HG03280 (cell line): Measurements from ENCODE around the gene GLDN.

Experiments used
- ATAC-seq: cut with Tn5 transposase; IDR thresholded peaks from one replicate; pipeline ENCODE4 v1.9.1; 2021; ENCODE audit warnings: mild to moderate bottlenecking, moderate library complexity; ENCODE audit not compliant: unreplicated experiment

Gene GLDN

DNA sequence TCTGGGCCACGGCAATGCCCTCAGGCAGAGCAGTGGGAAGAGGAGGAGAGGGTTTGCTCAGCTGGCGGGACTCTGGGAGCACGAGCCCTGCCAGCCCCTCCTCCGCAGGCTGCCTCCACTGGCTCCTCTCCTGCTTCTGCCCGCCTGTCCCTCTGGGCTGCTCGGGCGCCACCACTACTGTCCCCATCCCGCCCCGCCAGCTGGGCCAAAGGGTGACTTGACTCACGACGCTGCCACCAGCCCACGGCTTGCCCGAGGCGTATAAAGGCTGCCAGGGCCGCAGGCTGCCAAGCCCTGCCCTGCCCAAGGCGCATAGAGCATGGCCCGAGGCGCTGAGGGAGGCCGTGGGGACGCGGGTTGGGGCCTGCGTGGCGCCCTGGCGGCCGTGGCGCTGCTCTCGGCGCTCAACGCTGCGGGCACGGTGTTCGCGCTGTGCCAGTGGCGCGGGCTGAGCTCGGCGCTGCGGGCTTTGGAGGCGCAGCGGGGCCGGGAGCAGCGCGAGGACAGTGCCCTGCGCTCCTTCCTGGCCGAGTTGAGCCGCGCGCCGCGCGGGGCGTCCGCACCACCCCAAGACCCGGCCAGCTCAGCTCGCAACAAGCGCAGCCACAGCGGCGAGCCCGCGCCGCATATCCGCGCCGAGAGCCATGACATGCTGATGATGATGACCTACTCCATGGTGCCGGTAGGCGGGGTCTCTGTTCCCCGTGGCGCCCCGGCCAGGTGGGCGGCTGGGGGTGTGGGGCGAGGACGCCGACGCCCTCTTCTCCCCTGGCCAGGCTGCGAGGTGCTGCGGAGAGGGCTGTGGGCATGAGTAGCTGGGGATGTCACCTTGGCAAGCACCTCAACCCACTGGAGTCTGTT, at the start of gene GLDN:
Gene GLDN (plus strand): TSS at position 290 of the 861 bp plus-strand sequence. CDS start 30 bp downstream, at position 320.
- ATAC-seq: no peak

DNA sequence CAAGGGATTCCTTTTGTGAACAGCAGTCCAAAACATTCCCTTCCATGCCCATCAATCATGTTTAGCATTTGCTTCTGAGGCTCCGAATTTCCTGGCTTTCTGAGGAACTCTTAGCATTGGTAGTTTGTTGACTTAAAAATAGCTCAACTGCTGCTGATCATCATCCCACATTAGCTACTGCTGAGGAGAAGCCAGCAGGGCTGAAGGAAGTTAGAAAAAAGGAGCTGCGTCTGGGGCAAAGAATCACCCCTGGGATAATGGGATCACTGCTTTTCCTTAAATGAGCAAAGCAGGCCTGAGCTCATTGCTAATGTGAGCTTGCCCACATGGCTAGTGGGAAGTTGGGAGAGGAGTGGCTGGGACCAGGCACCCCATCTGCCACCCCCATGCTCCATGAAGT, 42.8 kb upstream of the GLDN start:
- ATAC-seq: no peak

DNA sequence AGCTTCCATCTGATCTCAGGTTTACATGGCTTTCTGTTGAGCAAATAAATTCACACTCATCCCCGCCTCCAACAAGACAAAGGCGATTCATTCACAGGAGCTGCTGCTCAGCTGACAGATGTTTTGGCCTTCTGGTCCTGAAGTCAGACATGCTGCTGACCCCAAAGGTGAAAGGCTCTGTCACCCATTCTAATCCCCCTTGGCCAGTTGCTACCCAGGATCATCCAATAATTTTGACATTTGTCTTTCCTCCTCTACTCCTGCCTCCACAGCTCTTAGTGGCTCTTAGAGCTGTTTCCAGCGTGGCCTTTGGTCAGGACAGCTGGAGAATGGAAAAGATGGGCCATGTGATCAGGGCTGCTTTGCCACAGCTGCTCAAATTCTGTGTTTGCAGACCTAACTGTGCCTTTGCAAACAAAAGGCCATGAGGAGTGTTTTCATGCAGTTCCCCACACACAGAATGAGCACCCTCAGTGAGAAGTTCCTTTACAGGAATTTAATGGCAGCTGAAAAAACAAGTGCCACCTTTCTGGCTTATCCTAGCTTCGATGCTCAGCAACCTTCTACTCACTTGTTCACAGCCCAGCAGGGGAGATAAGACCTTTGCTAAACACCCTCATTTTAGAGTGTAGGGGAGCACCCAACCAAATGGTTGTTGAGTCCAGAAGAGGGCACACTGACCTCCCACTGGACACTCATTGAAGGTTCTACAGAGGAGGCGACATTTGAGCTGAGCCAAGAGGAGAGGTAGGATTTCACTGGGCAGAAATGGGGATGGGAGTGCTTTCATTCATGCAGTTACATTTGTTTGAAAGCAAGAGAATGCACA, 42.1 kb upstream of the GLDN start:
- ATAC-seq: no peak

DNA sequence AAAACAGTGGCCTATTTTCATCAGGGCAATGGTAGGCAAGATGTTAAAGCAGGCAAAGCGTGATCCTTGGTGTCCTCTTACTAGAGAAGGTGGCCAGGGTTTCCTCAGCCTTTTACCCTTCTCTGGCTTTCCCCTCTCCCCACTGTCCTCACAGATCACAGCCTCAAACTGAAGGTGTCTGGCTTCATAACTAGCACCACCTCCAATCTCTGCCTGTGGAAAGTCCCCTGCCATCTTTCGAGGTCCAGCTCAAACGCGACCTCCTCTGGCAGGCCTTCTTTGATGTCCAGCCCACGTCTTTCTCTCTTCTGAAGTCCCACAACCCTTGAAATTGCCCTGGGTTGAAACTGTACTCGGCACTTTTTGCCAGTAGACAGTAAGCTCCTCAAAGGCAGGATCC, 39.0 kb upstream of the GLDN start:
- ATAC-seq: no peak

DNA sequence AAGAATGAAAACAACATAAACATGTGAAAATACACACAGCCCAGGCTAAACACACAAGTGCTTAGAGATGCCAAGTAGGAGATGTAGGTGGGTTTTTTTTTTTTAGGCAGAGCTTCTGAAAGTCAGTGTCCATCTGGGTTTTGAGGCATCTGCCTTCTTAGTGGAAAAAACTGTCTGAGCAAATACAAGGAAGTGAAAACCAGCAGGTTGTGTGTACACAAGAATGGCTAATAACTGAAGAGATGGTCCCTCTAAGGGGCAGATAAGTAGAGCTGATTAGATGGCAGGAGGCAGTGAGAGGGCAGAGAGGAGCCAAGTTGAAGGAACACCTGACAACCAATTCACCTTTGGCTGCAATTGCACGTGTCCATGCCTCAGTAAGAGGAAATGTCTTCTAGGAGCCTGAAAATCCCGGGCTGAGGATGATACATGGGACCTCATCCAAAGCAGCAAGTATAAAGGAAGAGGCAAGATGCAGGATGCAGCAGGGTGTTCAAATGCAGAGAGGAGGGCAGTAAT, 37.9 kb upstream of the GLDN start:
- no peak for ATAC-seq

DNA sequence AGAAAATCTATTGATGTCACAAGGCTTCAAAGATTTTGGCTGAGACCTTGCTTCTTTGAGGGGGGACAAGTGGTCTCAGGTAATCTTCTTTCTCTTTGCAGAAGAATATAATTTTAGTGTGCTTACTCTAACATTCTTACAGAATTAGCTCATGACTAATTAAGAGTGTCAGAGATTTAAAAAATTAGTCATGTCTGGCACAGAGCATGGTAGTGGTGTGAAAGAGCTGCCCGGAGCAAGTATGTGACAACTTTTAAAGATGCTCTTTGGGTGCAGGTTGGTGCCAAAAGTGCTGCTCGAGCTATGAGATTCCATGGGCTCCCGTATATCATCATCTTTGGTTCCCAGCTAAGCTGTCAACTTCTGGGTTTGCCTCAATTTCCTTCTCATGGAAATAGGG, 34.1 kb upstream of the GLDN start:
- ATAC-seq: no peak

DNA sequence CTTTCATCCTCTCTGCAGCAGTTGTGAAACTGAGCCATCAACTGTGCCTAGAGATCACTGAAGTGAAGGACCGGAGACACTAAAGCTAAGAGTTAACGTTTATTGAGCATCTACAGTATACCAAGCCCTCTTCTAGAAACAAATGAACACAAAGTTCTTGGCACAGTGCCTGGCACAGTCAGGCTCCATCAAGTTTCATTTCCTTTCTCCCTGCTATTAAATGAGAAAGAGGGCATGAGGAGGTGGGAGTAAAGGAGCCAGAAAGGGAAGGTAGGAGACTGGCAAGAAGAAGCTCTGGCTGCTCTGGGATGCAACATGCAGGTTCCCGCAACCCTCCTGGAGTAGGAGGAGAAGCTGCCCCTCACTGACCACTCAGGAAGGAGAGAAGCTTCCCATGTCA, 33.6 kb upstream of the GLDN start:
- no peak for ATAC-seq

DNA sequence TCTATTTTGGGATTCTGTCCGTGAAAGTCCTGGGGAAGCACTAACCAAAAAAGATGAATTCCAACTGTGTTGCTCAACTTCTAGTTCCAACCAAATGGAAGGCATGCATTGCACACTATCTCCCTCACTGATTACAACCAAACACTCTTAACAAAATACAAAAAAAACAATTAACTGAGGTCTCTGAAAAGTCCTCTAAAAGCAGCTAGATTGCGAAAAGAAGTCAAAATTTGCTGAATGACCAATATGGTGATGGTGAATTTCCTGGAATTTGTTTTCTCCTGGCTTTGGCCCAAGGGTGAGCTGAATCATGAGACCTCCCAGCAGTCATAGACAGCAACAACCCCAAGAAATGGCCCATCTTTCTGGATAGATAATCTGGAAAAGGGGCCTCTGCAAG, 31.4 kb upstream of the GLDN start:
- ATAC-seq: no peak

DNA sequence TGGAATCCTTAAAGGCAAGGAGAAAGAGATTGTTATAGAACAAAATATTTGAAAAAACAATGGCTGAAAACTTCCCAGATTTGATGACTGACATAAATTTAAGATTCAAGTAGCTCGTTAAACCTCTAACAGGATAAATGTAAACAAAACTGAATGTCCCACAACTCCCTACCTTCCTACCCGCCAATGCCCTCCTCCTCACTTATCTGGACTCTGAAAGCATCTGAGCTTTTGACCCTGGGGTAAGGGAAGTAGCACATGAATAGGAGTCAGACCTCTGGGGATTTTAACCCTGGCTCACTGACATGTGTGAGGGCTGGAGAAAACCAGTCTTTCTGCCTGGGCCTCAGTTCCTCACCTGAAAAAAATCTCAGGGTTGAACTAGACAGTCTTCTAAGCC, 29.9 kb upstream of the GLDN start:
- ATAC-seq: no peak

DNA sequence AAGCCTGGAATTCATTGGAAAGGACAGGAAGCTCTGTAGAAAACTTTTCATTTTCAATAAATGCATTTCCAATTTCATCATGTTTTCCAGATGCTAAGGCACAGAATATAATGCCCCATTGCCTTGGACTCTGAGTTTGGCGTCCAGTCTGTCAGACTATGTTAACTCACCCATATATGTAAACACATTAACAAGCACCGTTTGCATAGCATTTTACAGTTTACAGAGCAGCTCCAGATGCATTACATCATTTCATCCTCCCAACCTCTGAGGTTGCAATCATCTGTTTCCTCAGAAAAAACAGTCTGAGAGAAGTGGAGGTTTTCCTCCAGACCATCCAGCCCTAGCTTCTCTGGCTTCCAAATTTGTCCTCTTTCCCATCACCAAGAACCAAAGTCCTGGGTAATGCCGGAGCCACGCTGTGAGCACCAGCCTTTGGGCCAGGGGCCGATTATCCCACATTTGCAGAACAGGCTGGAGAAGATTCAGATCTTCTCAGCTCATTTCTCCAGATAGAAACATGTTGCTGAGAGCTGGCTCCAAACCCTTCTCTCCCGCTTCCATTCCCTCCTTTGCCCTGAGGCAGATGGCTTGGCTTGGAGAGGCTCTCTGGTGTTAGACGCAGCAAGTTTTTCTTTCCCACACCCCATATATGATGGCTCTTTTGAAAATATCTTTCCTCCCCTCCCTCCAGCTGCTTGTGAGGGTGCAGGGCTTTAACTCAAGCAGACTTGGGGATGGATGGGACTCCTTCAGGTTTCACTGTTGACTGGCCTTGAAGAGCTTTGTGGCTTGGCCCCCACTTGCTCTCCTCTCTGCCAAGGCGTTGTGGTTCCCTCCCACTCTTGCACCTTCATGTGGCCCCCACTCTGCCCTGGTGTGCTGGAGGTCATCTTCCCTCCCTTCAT, 29.0 kb upstream of the GLDN start:
- ATAC-seq: no peak

DNA sequence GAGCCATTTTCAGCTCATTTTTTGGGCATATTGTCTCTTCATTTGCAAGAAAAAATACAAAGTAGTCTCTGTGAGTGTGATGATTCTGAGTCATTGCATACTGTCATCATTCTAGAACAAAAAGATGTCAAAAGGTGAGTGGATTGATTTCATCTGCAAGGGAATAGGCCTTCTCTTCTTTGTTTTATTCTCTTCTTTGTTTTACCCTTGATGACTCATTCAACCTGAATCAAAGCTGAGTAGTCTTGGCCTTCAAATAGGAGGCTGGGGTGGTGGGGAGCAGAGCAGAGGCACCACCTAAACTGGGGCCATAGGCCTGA, 28.4 kb upstream of the GLDN start:
- ATAC-seq: no peak

DNA sequence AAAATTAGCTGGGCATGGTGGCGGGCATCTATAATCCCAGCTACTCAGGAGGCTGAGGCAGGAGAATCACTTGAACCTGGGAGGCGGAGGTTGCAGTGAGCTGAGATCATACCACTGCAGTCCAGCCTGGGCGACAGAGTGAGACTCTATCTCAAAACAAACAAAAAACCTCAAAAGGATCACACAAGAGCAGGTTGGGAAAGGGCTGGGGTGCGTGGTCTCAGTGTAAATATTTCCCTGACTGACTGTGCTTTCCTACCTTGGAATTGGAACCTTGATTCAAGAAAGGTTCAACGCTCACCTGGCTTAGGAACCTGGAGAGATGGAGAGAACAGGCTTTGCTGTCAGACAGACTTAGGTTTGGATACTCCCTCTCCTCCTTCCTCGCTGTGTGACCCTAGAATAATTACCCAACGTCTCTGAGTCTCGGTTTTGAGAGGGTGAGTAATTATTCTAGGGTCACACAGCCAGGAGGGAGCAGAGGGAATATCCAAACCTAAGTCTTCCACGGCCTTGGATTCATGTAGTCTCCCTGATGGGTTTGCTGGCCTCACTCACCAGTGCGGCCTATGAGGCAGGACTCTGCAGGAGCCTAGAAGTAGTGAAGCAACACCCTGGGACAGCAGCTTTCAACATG, 27.7 kb upstream of the GLDN start:
- ATAC-seq: no peak

DNA sequence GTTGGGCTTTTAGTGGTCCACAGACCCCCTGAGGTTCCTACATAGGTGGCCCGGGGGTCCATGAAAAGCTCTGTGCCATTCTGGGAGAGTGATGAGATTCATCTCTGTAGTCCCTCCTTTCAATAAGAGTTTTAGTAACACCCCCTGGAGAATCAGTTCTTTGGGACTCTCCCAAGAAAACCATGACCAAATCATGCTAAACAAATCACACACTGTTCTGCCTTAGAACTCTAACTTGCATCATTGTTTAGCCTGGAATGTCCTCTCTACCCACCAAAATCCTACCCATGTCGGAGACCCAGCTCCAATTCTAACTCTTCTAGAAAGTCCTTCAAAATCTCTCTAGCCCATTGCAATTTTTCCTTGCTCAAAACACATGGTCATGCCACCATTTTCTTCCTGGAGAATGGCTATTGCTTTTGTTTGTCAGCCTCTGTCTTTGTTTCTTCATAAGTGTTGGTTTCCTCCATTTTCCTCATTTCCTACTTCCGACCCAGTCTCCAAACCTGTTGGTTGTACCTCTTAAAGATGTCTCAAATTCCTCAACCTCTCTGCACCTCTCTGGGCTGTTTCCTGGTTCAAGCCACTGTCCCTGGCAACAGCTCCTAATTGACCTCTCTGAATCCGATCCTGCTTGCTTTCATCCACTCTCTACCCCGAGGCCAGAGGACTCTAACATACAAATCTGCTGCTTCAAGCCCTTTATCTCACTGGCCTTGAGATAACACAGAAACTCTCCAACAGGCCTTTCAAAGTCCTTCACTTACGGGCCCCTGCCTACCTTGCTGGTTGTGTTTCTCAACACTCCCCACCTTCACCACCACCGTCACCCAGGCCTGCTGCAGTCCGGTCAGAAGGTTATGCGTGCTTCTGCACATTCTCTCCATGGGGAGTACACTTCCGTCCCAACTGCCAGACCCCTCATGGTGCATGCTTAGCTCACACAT, 26.8 kb upstream of the GLDN start:
- no peak for ATAC-seq

DNA sequence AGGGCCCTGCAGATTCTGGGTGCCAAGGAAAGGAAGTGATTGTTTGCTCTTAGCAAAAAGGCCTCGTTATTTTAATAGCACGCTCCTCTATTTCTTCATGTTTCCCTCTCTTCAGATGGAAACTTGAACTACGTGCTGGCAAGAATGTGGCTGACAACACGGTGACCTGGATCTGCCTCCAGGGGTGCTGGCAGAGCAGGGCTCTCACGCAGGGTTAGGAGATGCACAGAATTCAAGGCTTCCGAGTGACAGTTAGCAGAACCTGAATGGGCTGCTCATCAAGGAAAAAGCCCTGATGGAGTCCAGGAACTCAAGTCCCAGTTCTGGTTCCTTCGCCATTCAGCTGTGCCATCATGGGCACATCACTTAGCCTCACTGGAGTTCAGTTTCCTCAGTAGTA, 25.7 kb upstream of the GLDN start:
- no peak for ATAC-seq

DNA sequence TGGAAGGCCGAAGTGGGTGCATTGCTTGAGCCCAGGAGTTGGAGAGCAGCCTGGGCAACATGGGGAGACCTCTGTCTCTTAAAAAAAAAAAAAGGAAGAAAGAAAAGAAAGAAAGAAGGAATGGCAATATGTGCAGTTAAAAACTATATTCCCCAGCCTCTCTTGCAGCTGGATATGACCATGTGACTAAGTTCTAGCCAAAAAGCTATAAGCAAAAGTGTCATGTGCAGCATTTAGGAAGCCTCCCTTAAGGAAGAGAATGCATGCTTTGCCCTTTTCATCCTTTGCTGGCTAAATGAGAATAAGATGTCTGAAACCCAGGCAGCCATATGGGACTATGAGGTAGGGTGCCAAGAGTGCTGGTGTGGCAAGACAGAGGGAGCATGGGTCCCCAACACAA, 24.8 kb upstream of the GLDN start:
- no peak for ATAC-seq

DNA sequence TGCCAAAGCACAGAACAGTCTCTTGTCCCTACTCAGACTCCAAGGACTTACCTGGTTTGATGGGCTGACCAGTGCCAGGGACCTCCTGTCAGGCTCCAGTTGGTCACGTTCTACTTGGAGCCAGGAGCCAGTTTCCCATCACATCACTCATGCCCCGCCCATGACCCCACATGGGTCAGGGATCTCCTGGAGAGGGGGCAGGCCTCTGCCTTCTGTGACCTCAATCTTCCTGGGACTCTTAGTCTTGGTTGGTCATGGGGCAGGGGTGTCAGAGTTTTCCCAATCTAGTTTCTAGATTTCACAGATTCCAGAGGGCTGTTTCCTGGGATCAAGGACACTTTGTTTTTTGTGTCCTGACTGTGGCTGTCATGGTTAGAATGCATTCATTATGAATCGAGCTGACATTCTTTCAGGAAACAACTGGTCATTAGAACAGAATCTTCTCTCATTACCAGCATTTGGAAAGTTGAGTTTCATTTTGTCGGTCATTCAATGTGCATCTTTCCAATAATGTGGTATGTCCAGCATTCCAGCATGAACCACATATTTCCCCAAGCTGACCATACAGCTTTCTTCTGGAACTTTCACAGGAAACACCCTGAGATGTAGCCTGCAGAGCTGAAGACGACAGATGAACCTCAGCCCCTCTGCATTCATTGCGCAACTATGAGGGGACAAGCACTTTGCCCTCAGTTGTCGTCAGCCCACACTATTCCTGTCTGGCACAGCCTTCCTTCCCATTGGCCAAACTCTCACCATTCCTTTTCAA, 22.9 kb upstream of the GLDN start:
- no peak for ATAC-seq

DNA sequence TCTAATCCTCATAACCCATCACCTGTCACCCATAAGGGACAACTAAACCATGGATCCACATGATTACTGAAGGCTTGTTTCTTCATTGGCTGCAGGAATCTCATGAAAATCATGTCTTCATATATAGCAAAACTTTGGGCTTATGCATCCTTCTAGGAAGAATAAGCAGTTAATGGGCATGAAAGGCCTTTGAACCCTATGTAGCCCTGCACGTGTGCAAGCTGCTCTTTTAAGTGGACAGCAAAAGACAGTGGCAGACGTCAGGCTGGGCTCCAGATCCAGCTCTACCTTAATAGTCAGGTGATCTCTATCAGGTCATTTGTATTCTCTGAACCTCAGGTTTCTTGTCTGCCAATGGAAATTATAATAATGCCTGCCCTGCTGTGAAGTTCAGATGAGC, 21.9 kb upstream of the GLDN start:
- no peak for ATAC-seq

DNA sequence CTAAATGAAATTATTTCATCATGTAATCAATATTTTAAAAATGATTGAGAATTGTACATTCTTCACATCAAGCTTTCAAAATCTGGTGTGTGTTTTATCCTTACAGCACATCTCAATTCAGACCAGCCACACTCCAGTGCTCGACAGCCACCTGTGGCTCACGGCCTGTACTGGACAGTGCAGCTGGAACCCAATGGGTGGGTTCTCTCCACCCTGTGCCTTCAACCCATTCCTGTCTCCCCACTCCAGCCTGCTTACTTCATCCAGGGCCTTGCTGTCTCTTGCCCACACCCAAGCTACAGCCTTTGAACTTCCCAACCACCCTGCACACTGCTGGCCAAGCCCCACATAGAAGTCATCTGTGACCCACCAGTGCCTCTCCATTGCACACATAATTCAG, 20.6 kb upstream of the GLDN start:
- ATAC-seq: no peak

DNA sequence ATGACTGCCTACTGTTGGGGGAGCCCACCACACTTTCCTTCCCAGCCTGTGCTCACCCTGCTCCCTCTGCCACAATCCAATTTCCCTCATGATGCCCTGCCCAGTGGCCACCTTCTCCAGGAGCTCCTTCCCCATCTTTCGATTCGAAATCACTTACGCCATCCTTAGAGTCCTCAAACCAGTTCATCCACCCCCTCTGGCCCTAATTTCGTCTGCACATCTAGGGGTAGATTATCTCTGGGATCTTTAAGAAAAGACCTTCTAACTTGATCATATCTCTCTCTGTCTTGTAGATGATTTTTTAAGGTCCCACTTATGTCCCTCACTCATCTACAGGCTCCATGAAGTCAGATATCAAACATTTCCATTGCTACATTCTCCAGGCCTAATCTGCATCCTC, 20.1 kb upstream of the GLDN start:
- ATAC-seq: no peak
